Bronchial epithelial cell (primary cell): ENCODE results near the gene BPIFB3. TPM values are rescaled to one million over a fixed set of nuclear protein-coding genes. Genes with fewer than 3 reads are reported as not detected.
A peak's percentile ranks its signal among the peaks of the same experiment; 100 is the strongest.

ENCODE experiments used
- DNase-seq: peaks from one replicate; pipeline ENCODE4 v3.0.0-alpha.2; 2010; ENCODE audit warnings: low read depth
- FAIRE-seq: peaks from 2 replicates; lab custom pipeline; 2011; peaks lifted over from hg19 to GRCh38; lab: Jason Lieb, UNC
- H3K27me3 ChIP-seq: 2 replicates; pipeline ENCODE4 v1.5.1; 2011; ENCODE audit warnings: low read length; ENCODE audit not compliant: control insufficient read depth, insufficient read depth
- H3K36me3 ChIP-seq: 2 replicates; pipeline ENCODE4 v1.5.1; 2011; ENCODE audit warnings: low read length; ENCODE audit not compliant: control insufficient read depth, insufficient read depth
- H3K4me3 ChIP-seq: 2 replicates; pipeline ENCODE4 v1.5.1; 2011; ENCODE audit warnings: mild to moderate bottlenecking, low read depth, low read length, control low read depth
- total RNA-seq: library from RNA; depleted of rRNA; stranded (reverse); fragments of >200 nt; gene quantifications from 2 replicates; pipeline ENCODE4 v1.2.1, GENCODE V29; 2014
- TF ChIP-seq, protein P1 (sequence below): IDR thresholded peaks from 2 replicates; pipeline ENCODE4 v1.5.1; 2011; ENCODE audit warnings: mild to moderate bottlenecking, moderate library complexity, low read length, control low read depth, inconsistent platforms; ENCODE audit not compliant: insufficient read depth, severe bottlenecking

BPIFB3 gene
- total RNA-seq, 1 donor from 2014 or later: not detected

DNA sequence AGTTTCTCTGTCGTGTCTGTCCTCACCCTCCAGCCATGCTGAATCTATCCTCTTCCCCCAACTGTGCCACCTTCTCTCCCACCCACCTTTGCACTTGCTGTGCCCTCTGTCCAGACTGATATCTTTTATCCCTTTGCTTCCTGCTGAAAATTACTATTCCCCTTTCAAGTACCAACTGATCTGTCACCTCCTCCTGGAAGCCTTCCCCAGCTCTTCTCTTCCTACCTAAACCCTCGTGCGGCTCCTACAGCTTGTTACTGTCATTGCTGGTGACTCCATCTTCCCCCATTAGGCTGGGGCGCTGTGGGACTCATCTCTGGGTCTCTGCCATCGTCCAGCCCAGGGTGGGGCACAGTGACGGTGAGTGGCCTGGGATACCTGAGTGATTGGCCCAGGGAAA lies 21.1 kb upstream of the BPIFB3 start:
- no peak overlapping the region for H3K4me3 ChIP-seq
- DNase-seq: no peak
- TF ChIP-seq, protein P1, sequence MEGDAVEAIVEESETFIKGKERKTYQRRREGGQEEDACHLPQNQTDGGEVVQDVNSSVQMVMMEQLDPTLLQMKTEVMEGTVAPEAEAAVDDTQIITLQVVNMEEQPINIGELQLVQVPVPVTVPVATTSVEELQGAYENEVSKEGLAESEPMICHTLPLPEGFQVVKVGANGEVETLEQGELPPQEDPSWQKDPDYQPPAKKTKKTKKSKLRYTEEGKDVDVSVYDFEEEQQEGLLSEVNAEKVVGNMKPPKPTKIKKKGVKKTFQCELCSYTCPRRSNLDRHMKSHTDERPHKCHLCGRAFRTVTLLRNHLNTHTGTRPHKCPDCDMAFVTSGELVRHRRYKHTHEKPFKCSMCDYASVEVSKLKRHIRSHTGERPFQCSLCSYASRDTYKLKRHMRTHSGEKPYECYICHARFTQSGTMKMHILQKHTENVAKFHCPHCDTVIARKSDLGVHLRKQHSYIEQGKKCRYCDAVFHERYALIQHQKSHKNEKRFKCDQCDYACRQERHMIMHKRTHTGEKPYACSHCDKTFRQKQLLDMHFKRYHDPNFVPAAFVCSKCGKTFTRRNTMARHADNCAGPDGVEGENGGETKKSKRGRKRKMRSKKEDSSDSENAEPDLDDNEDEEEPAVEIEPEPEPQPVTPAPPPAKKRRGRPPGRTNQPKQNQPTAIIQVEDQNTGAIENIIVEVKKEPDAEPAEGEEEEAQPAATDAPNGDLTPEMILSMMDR: no peak
- H3K27me3 ChIP-seq: no peaks in the 10 kb centered on the region
- no peak for FAIRE-seq
- H3K36me3 ChIP-seq: no peaks in the 10 kb centered on the region

DNA sequence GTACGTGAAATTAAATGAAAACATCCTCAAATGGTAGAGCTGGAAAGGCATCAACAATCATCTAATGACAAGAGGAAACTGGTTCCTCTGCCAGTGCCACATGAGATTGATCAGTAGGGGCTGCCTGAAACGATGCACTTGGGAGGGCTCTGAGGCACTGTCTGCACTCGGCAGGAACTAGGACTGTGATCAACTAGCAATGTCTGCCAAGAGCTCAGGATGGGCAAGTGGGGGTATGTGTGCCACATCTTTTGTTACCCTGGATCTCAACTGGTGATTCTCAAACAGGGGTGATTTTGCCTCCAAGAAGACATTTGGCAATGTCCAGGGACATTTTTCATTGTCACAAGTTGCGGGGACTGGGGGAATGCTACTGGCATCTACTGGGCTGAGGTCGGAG lies 20.3 kb upstream of the BPIFB3 start:
- Histone ChIP-seq H3K27me3 (no peaks in the 10 kb centered on the region), H3K36me3 (no peaks in the 10 kb centered on the region), H3K4me3 (no peak overlapping the region)
- no peak for DNase-seq
- no peak for FAIRE-seq
- TF ChIP-seq, protein P1: no peak

DNA sequence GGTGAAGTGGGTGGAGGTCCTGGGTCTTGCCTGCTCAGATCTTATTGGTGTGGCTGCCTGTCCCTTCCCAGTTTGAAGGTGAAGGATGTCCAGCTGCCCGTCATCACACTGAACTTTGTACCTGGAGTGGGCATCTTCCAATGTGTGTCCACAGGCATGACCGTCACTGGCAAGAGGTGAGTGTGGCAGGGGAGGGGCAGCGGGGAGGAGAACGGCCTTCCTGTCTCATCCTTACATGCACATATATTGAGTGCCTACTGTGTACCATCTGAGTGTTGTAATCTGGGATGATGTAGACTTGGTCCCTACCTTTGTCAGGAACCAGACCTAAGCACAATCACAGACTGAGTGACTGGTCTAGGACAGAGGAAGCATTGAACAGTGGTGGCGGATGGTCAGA lies 19.6 kb upstream of the BPIFB3 start:
- no peak overlapping the region for H3K4me3 ChIP-seq
- DNase-seq: no peak
- no peaks in the 10 kb centered on the region for H3K27me3 ChIP-seq
- TF ChIP-seq, protein P1: no peak
- no peak for FAIRE-seq
- no peaks in the 10 kb centered on the region for H3K36me3 ChIP-seq

DNA sequence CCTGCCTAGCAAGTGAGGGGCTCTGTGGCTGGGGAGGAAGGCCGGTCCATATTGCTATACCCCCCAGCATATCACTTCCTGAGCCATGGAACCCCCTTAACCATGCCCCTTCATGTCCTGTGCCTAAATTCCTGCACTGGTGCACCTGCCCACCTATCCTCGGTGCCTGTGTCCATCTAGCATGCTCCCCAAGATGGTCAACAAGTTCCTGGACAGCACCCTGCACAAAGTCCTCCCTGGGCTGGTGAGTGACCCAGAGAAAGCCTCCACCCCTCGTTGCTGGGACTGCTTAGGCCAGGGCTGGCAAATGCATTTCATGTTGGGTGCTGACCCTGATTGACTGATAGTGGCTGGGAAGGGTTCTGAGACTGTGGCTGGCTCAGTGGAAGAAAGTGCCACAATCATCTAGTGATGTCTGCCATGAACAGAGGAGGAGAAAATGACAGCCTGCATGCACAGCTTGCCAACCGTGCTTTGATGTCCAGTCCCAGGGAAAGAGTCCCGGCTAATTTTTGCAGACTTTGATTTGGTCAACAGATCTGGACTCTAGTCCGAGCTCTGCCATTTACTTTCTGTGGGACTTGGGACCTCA lies 18.7 kb upstream of the BPIFB3 start:
- Histone ChIP-seq H3K36me3 (no peaks in the 10 kb centered on the region), H3K27me3 (no peaks in the 10 kb centered on the region), H3K4me3 (no peak overlapping the region)
- TF ChIP-seq, protein P1: no peak
- DNase-seq: no peak
- no peak for FAIRE-seq

DNA sequence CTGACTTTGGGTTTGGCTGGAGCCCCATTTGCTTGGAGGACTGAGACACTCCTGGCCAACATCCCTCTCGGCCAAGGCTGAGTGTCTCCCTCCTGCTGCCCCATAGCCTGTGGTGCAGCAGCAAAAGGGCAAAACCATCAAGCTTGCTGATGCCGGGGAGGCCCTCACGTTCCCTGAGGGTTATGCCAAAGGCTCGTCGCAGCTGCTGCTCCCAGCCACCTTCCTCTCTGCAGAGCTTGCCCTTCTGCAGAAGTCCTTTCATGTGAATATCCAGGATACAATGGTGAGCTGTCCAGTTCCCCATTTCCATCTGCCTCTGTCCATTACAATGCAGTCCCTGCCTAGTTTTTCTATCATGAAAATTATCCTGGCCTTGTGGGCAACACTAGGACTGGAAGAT lies 16.2 kb upstream of the BPIFB3 start:
- Histone ChIP-seq H3K4me3 (no peak overlapping the region), H3K36me3 (no peaks in the 10 kb centered on the region), H3K27me3 (no peaks in the 10 kb centered on the region)
- FAIRE-seq: no peak
- no peak for DNase-seq
- TF ChIP-seq, protein P1: no peak

DNA sequence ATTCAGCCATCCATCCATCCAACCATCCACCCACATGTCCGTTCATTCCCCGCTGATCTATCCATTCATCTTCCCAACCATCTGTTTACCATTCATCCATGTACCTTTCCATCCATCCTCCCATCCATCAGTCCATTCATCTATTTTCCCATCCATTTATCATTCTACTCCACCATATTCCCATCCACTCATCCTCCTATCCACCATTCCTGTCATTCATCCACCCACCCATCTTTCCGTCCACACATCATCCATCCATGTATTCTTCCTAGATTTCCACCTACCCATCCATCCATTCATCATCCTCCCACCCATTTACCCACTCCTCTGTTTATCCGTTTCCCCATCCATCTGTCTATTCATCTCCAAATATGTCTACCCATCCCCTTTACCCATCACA lies 15.5 kb upstream of the BPIFB3 start:
- DNase-seq (no peak), FAIRE-seq (peak; percentile 55)
- TF ChIP-seq, protein P1: no peak
- Histone ChIP-seq H3K36me3 (no peaks in the 10 kb centered on the region), H3K27me3 (no peaks in the 10 kb centered on the region), H3K4me3 (no peak overlapping the region)
